GM12878 (cell line): ENCODE results near the gene FASTK. TPM values are rescaled to one million over a fixed set of nuclear protein-coding genes. Genes with fewer than 3 reads are reported as not detected.

ENCODE experiments used
- ATAC-seq: fragments of 200-7000 bp; cut with Tn5 transposase; 3 replicates; pipeline ENCODE4 v1.9.1; 2020; ENCODE audit warnings: mild to moderate bottlenecking, moderate library complexity
- BruUV-seq: library from RNA; stranded (reverse); fragments of 400-500 nt; replicated peaks from 2 replicates; lab custom pipeline; 2021; lab: Mats Ljungman, UMichigan
- CTCF ChIA-PET: fragments of 300-600 bp; sonication (Branson Sonifier 250); formaldehyde crosslinking; extraction: SDS; loops from one replicate; lab custom pipeline; 2021; ENCODE audit warnings: inconsistent platforms; lab: Yijun Ruan, JAX
- POLR2A ChIA-PET: fragments of 350-600 bp; formaldehyde crosslinking; extraction: SDS; loops from one replicate; lab custom pipeline; 2021; ENCODE audit warnings: inconsistent platforms; lab: Charles Lee
- RAD21 ChIA-PET: fragments of 300-600 bp; sonication (Branson Sonifier 250); formaldehyde crosslinking; loops from one replicate; lab custom pipeline; 2023; ENCODE audit warnings: antibody characterized with exemption; ENCODE audit not compliant: unreplicated experiment; lab: Charles Lee
- SMC1A ChIA-PET: fragments of 300-600 bp; sonication (Branson Sonifier 250); formaldehyde crosslinking; loops from one replicate; lab custom pipeline; 2023; ENCODE audit not compliant: unreplicated experiment, uncharacterized antibody; lab: Charles Lee
- DNase-seq: peaks from one replicate; pipeline ENCODE4 v3.0.0-alpha.2; 2011; ENCODE audit warnings: low read depth, low spot score
- FAIRE-seq: peaks from 3 replicates; lab custom pipeline; 2011; peaks lifted over from hg19 to GRCh38; lab: Jason Lieb, UNC
- H2AFZ ChIP-seq: 2 replicates; pipeline ENCODE4 v1.6.0; 2011; ENCODE audit warnings: low read depth, low read length, control low read depth; ENCODE audit not compliant: control insufficient read depth
- H3K27ac ChIP-seq: 2 replicates; pipeline ENCODE4 v1.5.1; 2011; ENCODE audit warnings: control low read depth; ENCODE audit not compliant: control insufficient read depth, insufficient read depth
- H3K27me3 ChIP-seq, 2 experiments: replicated peaks in 1 of 2; 2 replicates each; pipeline versions ENCODE4 v1.6.0 to v1.6.1; 2011; ENCODE audit warnings: low read length in 1 of 2; ENCODE audit not compliant: control insufficient read depth in 2 of 2, insufficient read depth in 2 of 2
- H3K36me3 ChIP-seq, 2 experiments: 2 replicates each; pipeline ENCODE4 v1.5.1; 2011; ENCODE audit warnings: low read length in 1 of 2; ENCODE audit not compliant: control insufficient read depth in 2 of 2, insufficient read depth in 2 of 2
- H3K4me1 ChIP-seq: 2 replicates; pipeline ENCODE4 v1.6.1; 2011; ENCODE audit warnings: mild to moderate bottlenecking, low read length, moderate library complexity, mixed read lengths; ENCODE audit not compliant: control insufficient read depth, insufficient read depth
- H3K4me2 ChIP-seq: 2 replicates; pipeline ENCODE4 v1.6.0; 2011; ENCODE audit warnings: control low read depth; ENCODE audit not compliant: control insufficient read depth, insufficient read depth
- H3K4me3 ChIP-seq: fragments of 200-600 bp; sonication (generic); 2 replicates; pipeline ENCODE4 v1.5.1; 2016
- H3K79me2 ChIP-seq: 2 replicates; pipeline ENCODE4 v1.6.0; 2011; ENCODE audit warnings: low read length; ENCODE audit not compliant: control insufficient read depth, insufficient read depth
- H3K9ac ChIP-seq: 2 replicates; pipeline ENCODE4 v1.8.0; 2011; ENCODE audit warnings: low read length, control low read depth, mixed read lengths; ENCODE audit not compliant: control insufficient read depth, insufficient read depth
- H3K9me3 ChIP-seq: replicated peaks from 3 replicates; pipeline ENCODE4 v1.5.1; 2011; ENCODE audit warnings: mild to moderate bottlenecking, low read length; ENCODE audit not compliant: control insufficient read depth, insufficient read depth
- H4K20me1 ChIP-seq: 2 replicates; pipeline ENCODE4 v1.6.0; 2011; ENCODE audit not compliant: control insufficient read depth, insufficient read depth
- CREM ChIP-seq: IDR thresholded peaks from 2 replicates; pipeline ENCODE4 v1.6.1; 2014; ENCODE audit warnings: antibody characterized with exemption, low read depth
- IKZF1 ChIP-seq: fragments of 450-650 bp; conservative IDR thresholded peaks from 2 replicates; pipeline ENCODE4 v1.6.1; 2017; ENCODE audit warnings: antibody characterized with exemption, mild to moderate bottlenecking
- LARP7 ChIP-seq: fragments of 450-650 bp; IDR thresholded peaks from 2 replicates; pipeline ENCODE4 v1.6.1; 2017; ENCODE audit warnings: mild to moderate bottlenecking
- RELA ChIP-seq: fragments of 450-650 bp; IDR thresholded peaks from 2 replicates; pipeline ENCODE4 v1.8.0; 2014; ENCODE audit warnings: borderline replicate concordance; ENCODE audit not compliant: partially characterized antibody
- WGBS: methylation state at CpG from one replicate; pipeline ENCODE4 v1.1.6; 2016; ENCODE audit warnings: low lambda C conversion rate; ENCODE audit not compliant: insufficient replicate concordance, insufficient coverage; ENCODE audit errors: missing lambda C conversion rate; 5-methylcytosine and 5-hydroxymethylcytosine counted together
- in situ Hi-C: fragments of 300-500 bp; cut with MboI; formaldehyde crosslinking; loops from 9 replicates; pipeline ENCODE4 v1.14.3; 2018; ENCODE audit warnings: mixed read lengths
- intact Hi-C: fragments of 100-400 bp; cut with micrococcal nuclease; formaldehyde crosslinking; loops from one replicate; pipeline ENCODE4 v1.14.2; 2022; ENCODE audit not compliant: unreplicated experiment
- polyA plus RNA-seq, 11 experiments: library from polyadenylated mRNA; depleted of rRNA in 4 of 11; unstranded in 6 of 11; stranded (reverse) in 5 of 11; fragments of >200 nt; fragmentation: Nextera tagmentation in 4 of 11; fragmentation: Illumina TruSeq in 1 of 11; extraction: Ambion mirVana in 4 of 11; extraction: Trizol in 1 of 11; gene quantifications; 1 replicate in 1 of 11; 2 replicates in 10 of 11; pipeline versions ENCODE4 v1.2.1 to v1.2.3, GENCODE V29; 2011 to 2016; ENCODE audit warnings: inconsistent platforms in 2 of 11, missing spikeins in 2 of 11, low read depth in 1 of 11
- total RNA-seq, 4 experiments: library from RNA; depleted of rRNA in 3 of 4; stranded (reverse); fragments of >200 nt in 3 of 4; fragmentation: Illumina TruSeq in 1 of 4; extraction: Trizol in 1 of 4; gene quantifications; 2 replicates each; pipeline versions ENCODE4 v1.2.1 to v1.2.3, GENCODE V29; 2013 to 2021

Gene FASTK
- total and polyA plus RNA-seq, 10 of the 15 experiments (the other 5 are each of a cell fraction or from before 2014, with no cell fraction given), result 0.19 to 102 (median 54.5) TPM

DNA sequence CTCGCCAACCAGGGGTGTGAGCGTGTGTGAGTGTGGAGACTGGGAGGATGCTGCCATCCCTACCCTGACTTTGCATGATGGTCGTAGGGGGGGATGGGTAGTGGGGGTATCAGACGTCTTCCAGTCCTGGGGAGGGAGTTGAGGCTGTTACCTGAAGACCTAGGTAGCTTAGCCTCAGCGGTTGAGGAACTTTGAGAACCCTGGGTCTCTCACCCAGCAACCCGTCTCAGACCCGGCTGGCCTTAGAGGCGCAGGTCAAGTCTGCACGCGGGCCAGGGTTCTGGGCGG, 18.6 kb downstream of the FASTK start (continued):
- TF ChIP-seq CREM, result no peak
- TF ChIP-seq, all 136 proteins: peak for 0

DNA sequence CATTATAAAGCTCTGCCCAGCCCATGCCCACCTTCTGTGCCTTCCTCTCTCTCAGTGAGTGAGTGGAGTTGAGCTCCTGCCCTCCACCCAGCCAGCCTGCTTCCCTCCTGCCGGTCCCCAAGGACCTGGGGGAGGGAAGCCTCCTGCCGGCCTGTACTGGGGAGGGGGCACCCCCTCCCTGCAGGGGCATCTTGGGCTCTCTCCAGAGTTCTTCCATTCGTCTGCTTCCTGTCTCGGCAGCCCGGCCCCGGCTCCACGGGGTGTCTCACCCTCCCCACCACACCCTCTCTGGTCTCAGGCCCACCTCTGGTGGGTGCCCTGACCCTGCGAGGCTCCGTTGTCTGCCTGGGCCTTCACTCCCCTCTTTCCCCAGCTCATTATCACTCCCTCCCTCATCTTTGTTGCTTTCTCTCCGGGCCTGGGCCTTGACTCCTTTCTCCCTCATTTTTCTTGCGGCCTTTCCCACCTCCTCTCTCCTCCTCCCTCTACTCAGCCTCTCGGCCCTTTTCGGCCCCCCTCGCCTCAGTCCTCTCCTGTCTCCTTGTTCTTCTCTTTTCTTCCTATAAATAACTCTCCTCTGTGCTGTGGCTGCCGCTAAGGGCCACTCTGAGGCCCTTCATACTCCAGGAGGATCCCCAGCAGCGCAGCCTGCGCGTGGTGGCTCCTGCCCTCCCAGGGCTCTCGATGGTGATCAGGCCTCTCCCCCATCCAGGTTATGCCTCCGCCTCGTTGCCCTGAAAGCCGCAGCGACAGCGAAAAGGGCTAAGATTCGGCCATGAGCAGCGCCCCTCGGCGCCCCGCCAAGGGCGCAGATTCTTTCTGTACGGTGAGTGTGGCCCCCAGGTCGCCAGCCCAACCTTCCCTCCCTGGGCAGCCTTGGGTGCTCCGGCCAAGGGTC, 19.1 kb downstream of the FASTK start:
- 0 out of 2 replicates have a peak overlapping the region, but pooled peaks have one; percentile 99 for H3K4me3 ChIP-seq
- no TSS peak for BruUV-seq
- H3K4me1 ChIP-seq, result peaks cover 24% of the 10 kb centered on the region
- ChIA-PET POLR2A (no interaction called here), SMC1A (no interaction called here), RAD21 (no interaction called here), CTCF (interaction anchor here (0.6 to 1.8 kb wide), 5 partner anchors 16 to 183 kb away, joined by 4 to 8 read pairs (median 5); no protein-coding TSS in a partner anchor)
- H2AFZ ChIP-seq, result no peak overlapping the region
- TF ChIP-seq IKZF1 (no peak), LARP7 (no peak), RELA (no peak)
- FAIRE-seq (no peak), DNase-seq (no peak), ATAC-seq (no peak)
- peaks cover 0 to 6% of the 10 kb centered on the region in 2 experiments; a peak in 3 of 4 replicates for H3K36me3 ChIP-seq
- H3K79me2 ChIP-seq, result peaks cover 21% of the 10 kb centered on the region
- WGBS, result 90% methylated on average over 32 of the region's 33 CpGs
- no peaks in the 10 kb centered on the region for H3K9me3 ChIP-seq
- H3K27ac ChIP-seq, result no peak overlapping the region
- H3K9ac ChIP-seq, result peak overlapping the region; percentile 86; the same call in 1 of the 2 replicates
- in situ Hi-C loops (no loop called here), intact Hi-C loops (no loop called here)
- no peaks in the 10 kb centered on the region for H4K20me1 ChIP-seq
- H3K4me2 ChIP-seq, result peak overlapping the region; percentile 96; the same call in 1 of the 2 replicates
- H3K27me3 ChIP-seq, result no peaks in the 10 kb centered on the region
